Brain microvascular endothelial cell (primary cell): ENCODE data around the gene MTG2.

ENCODE experiments used
- DNase-seq: peaks from one replicate; pipeline ENCODE4 v3.0.0-alpha.2; 2020
- H3K27ac ChIP-seq: fragments of 250-450 bp; sonication (Bioruptor Pico); 2 replicates; pipeline ENCODE4 v1.5.1; 2020; ENCODE audit warnings: mild to moderate bottlenecking, moderate library complexity
- H3K27me3 ChIP-seq: fragments of 250-450 bp; sonication (Bioruptor Pico); replicated peaks from 2 replicates; pipeline ENCODE4 v1.5.1; 2020; ENCODE audit warnings: mild to moderate bottlenecking
- H3K36me3 ChIP-seq: fragments of 250-450 bp; sonication (Bioruptor Pico); replicated peaks from 2 replicates; pipeline ENCODE4 v1.5.1; 2020; ENCODE audit warnings: mild to moderate bottlenecking
- H3K4me3 ChIP-seq: 2 replicates; pipeline ENCODE4 v1.5.1; 2011; ENCODE audit warnings: low read depth, mild to moderate bottlenecking, control low read depth, low read length, moderate library complexity
- CTCF ChIP-seq: IDR thresholded peaks from 2 replicates; pipeline ENCODE4 v1.5.1; 2011; ENCODE audit warnings: low read depth, mild to moderate bottlenecking, moderate library complexity, low read length, control low read depth, inconsistent platforms; ENCODE audit errors: missing control alignments
- in situ Hi-C: cut with HindIII; loops from 2 replicates; pipeline ENCODE4 v1.10.0; 2017; ENCODE audit warnings: low sequenced_read_pairs, low pct_ligation_motif_present

The MTG2 gene

DNA sequence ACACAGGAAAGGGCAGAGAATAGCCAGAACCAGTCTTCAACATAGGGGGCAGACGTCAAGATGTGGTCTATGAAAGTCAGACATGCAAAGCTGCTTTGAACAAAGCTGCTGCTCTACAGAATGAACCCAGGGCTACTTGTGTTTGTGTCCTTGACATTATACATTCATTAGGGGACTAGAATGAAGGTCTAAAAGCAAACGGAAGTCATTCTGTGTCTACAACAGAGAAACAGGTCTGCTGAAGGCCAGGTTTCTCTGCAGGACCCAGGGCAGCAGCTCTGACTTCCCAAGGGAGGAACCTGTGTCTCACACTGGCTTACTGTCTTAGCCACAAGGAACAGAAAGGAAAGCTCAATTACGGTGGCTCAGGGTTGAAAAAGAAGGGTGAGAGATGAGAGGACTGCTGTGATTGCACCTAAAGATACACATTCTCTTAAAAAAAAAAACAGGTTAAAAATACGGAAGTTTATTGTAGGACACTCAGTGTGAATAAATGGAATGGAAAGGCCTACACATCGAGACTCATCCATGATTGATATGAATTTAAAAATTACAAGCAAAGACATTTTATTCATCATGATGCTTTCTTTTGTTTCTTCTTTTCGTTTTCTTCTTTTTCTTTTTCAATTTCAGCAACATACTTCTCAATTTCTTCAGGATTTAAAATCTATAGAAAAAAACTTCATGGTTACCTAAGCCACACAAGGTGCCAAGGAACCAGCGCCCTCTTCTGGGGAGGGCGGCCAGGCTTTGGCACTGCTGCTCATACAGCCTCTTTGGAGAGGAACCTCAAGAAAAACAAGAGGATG is 46.3 kb upstream of the MTG2 start:
- DNase-seq = peak; percentile 59
- no peak overlapping the region for H3K4me3 ChIP-seq
- TF ChIP-seq CTCF = peak; percentile 94
- H3K27ac ChIP-seq = no peak overlapping the region
- peaks cover 77% of the 10 kb centered on the region for H3K36me3 ChIP-seq
- in situ Hi-C loops = no loop called here
- H3K27me3 ChIP-seq = no peaks in the 10 kb centered on the region

- H3K27ac ChIP-seq = no peak overlapping the region
- H3K27me3 ChIP-seq = no peaks in the 10 kb centered on the region
- in situ Hi-C loops = no loop called here
- peaks cover 71% of the 10 kb centered on the region for H3K36me3 ChIP-seq
- no peak for TF ChIP-seq CTCF
- H3K4me3 ChIP-seq = no peak overlapping the region
- DNase-seq = no peak
These were observed 45.8 kb upstream of the MTG2 start for GRCh38 chr20:62137092-62137384.

DNA sequence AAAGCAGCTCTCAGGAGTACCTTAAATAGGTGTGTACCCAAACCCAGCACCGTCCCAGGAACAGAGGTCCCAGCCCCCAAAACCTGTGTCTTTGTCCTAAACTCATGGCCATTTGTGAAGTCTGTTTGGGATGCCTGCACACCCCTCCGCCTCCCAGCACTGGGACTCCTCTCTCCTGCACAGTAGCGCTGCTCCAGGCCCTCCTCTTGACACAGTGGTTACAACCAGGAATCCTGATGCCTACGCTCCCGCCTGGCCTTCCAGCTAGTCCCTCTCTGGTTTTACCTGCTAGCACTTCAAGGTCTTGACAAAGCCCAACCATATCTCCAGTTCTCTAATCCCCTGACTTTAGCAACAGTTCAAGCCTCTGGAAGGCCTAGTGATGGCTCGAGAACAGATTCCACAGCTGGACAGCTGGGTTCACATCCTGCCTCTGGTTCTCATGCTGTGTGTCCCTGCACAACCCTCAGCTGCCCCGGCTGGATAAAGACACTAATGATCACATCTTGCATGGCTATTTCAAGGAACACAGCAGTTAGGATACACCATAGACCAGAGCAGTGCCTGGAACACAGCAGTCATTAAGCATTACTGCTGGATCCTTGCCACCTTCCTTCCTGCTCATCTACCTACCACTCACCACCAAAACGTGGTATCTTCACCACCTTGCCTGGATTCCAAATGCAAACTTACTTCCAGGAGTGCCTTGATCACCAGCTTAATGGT is 45.2 kb upstream of the MTG2 start:
- in situ Hi-C loops = no loop called here
- TF ChIP-seq CTCF = no peak
- H3K27ac ChIP-seq = no peak overlapping the region
- no peak for DNase-seq
- H3K27me3 ChIP-seq = no peaks in the 10 kb centered on the region
- no peak overlapping the region for H3K4me3 ChIP-seq
- peaks cover 66% of the 10 kb centered on the region for H3K36me3 ChIP-seq

- Histone ChIP-seq H3K27me3 (no peaks in the 10 kb centered on the region), H3K36me3 (peaks cover 65% of the 10 kb centered on the region), H3K27ac (no peak overlapping the region), H3K4me3 (no peak overlapping the region)
- in situ Hi-C loops = no loop called here
- no peak for TF ChIP-seq CTCF
- DNase-seq = no peak
These were observed 44.7 kb upstream of the MTG2 start for GRCh38 chr20:62138204-62138543.

DNA sequence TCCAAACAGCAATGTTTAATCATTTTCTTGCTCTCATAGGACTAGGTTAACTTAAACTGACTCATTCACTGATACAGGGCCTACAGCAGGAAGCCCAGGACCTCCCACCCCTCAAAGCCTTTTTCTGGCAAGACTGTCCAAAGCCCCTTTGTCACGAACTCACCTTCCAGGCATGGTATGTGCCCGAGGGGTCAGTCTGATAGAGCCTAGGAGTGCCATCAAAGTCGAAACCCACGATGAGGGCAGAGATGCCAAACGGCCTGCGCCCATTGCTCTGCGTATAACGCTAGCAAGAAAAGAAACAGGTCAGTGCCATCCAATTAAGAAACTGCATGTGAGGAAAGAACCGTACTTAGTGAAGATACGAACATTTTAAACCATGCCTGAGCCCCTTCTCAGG is 43.9 kb upstream of the MTG2 start:
- Histone ChIP-seq H3K4me3 (no peak overlapping the region), H3K27ac (no peak overlapping the region), H3K27me3 (no peaks in the 10 kb centered on the region), H3K36me3 (peaks cover 60% of the 10 kb centered on the region)
- no peak for DNase-seq
- in situ Hi-C loops = no loop called here
- no peak for TF ChIP-seq CTCF
